Panc1 (cell line): Measurements from ENCODE around the gene KYNU. TPM values are rescaled to one million over a fixed set of nuclear protein-coding genes. Genes with fewer than 3 reads are reported as not detected.

Experiments
- ATAC-seq: fragments of 200-7000 bp; cut with Tn5 transposase; 2 replicates; pipeline ENCODE4 v1.9.1; 2020; ENCODE audit warnings: mild to moderate bottlenecking, moderate library complexity
- BruUV-seq: library from RNA; stranded (reverse); fragments of 400-500 nt; replicated peaks from 2 replicates; lab custom pipeline; 2021; lab: Mats Ljungman, UMichigan
- CTCF ChIA-PET: fragments of 300-600 bp; sonication (Branson Sonifier 250); formaldehyde crosslinking; loops from one replicate; lab custom pipeline; 2022; ENCODE audit warnings: antibody characterized with exemption; lab: Charles Lee
- POLR2A ChIA-PET: fragments of 300-600 bp; sonication (Branson Sonifier 250); formaldehyde crosslinking; loops from one replicate; lab custom pipeline; 2022; ENCODE audit warnings: antibody characterized with exemption; lab: Charles Lee
- DNase-seq: peaks from one replicate; pipeline ENCODE4 v3.0.0-alpha.2; 2010; ENCODE audit warnings: low read depth, low spot score
- H3K27ac ChIP-seq: 2 replicates; pipeline ENCODE4 v1.5.1; 2011; ENCODE audit warnings: mild to moderate bottlenecking, low read length, inconsistent platforms
- H3K27me3 ChIP-seq: fragments of 200-500 bp; sonication (Bioruptor generic); 2 replicates; pipeline ENCODE4 v1.6.0; 2014; ENCODE audit warnings: low read length, inconsistent platforms; ENCODE audit not compliant: control insufficient read depth, insufficient read depth
- H3K36me3 ChIP-seq: fragments of 200-500 bp; sonication (Bioruptor generic); 2 replicates; pipeline ENCODE4 v1.5.1; 2014; ENCODE audit warnings: inconsistent platforms, mild to moderate bottlenecking, low read length, moderate library complexity; ENCODE audit not compliant: control insufficient read depth, insufficient read depth
- H3K4me1 ChIP-seq: 2 replicates; pipeline ENCODE4 v1.5.1; 2011; ENCODE audit warnings: inconsistent platforms, mild to moderate bottlenecking, low read length, moderate library complexity; ENCODE audit not compliant: control insufficient read depth, insufficient read depth
- H3K4me3 ChIP-seq, 2 experiments: 2 replicates each; pipeline ENCODE4 v1.5.1; 2011 to 2012; ENCODE audit warnings: low read depth in 2 of 2, low read length in 2 of 2, mild to moderate bottlenecking in 2 of 2, inconsistent platforms in 1 of 2, moderate library complexity in 1 of 2
- H3K9me3 ChIP-seq: fragments of 200-500 bp; sonication (Bioruptor generic); 2 replicates; pipeline ENCODE4 v1.5.1; 2014; ENCODE audit warnings: low read depth, mild to moderate bottlenecking, inconsistent platforms, low read length, moderate library complexity; ENCODE audit not compliant: control insufficient read depth, insufficient read depth
- SIN3A ChIP-seq: IDR thresholded peaks from 2 replicates; pipeline ENCODE4 v1.6.1; 2012; ENCODE audit warnings: low read depth, mild to moderate bottlenecking, low read length, moderate library complexity, borderline replicate concordance; ENCODE audit not compliant: insufficient read depth
- in situ Hi-C: cut with HindIII; loops from 2 replicates; pipeline ENCODE4 v1.10.0; 2016; ENCODE audit warnings: low sequenced_read_pairs, low pct_unique_long_range_greater_than_20kb
- intact Hi-C: fragments of 100-400 bp; cut with micrococcal nuclease; formaldehyde crosslinking; loops from one replicate; pipeline ENCODE4 v1.10.0; 2022; ENCODE audit not compliant: unreplicated experiment
- total RNA-seq: library from RNA; stranded (reverse); gene quantifications from one replicate; pipeline ENCODE4 v1.2.1, GENCODE V29; 2021; ENCODE audit not compliant: unreplicated experiment
- TF ChIP-seq, protein P1 (sequence below): fragments of 450-650 bp; IDR thresholded peaks from 2 replicates; pipeline ENCODE4 v1.5.1; 2017; ENCODE audit warnings: mild to moderate bottlenecking
- TF ChIP-seq, protein P2 (sequence below), 2 experiments: IDR thresholded peaks; 2 replicates each; pipeline ENCODE4 v1.6.1; 2011 to 2012; ENCODE audit warnings: low read depth in 2 of 2, control low read depth in 1 of 2, low read length in 1 of 2, mild to moderate bottlenecking in 1 of 2, moderate library complexity in 1 of 2; ENCODE audit not compliant: insufficient read depth in 1 of 2

KYNU gene
- total RNA-seq, 1 experiment from 2014 or later = not detected

DNA sequence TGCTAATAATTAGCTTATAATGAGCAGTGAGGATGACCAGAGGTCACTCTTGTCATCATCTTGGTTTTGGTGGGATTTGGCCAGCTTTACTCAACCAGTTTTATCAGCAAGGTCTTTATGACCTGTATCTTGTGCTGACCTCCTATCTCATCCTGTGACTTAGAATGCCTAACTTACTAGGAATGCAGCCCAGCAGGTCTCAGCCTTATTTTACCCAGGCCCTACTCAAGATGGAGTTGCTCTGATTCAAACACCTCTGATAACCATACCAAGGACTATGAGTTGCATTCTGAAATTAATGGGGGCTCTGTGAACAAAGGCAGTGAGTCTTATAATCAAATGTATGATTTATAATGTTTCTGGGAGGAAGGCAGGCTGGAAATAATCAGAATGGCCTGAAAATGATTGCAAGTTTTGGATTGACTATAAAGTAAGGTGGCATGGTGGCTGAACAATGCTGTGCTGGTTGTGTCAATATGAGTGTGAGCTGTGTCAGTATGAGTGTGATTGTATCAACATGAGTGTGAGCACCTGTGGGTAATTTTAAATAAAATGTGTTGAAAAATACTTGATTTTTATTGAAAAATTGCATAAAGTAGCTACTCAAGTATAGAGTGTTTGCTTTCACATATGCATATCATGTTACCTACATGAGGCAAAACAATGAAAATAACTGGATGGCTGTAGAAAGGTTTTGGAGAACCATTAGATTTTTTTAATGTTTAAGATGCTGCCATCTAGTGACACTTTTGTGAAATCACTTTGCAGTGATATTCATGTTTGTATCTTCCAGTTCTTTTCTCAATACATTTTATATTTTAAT, 103.0 kb downstream of the KYNU start:
- intact Hi-C loops (loop anchor here (5.0 kb wide), 1 partner anchor 293 kb away; no protein-coding TSS in a partner anchor), in situ Hi-C loops (no loop called here)
- ChIA-PET POLR2A (no interaction called here), CTCF (interaction anchor here (0.6 kb wide), 1 partner anchor 384 kb away, joined by 3 read pairs; no protein-coding TSS in a partner anchor)
- H3K4me3 ChIP-seq = no peak overlapping the region
- DNase-seq = no peak
- no peaks in the 10 kb centered on the region for H3K4me1 ChIP-seq
- TF ChIP-seq, protein P1, sequence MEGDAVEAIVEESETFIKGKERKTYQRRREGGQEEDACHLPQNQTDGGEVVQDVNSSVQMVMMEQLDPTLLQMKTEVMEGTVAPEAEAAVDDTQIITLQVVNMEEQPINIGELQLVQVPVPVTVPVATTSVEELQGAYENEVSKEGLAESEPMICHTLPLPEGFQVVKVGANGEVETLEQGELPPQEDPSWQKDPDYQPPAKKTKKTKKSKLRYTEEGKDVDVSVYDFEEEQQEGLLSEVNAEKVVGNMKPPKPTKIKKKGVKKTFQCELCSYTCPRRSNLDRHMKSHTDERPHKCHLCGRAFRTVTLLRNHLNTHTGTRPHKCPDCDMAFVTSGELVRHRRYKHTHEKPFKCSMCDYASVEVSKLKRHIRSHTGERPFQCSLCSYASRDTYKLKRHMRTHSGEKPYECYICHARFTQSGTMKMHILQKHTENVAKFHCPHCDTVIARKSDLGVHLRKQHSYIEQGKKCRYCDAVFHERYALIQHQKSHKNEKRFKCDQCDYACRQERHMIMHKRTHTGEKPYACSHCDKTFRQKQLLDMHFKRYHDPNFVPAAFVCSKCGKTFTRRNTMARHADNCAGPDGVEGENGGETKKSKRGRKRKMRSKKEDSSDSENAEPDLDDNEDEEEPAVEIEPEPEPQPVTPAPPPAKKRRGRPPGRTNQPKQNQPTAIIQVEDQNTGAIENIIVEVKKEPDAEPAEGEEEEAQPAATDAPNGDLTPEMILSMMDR = peak; percentile 58; the same call in 1 of the 2 replicates
- TF ChIP-seq, protein P2, sequence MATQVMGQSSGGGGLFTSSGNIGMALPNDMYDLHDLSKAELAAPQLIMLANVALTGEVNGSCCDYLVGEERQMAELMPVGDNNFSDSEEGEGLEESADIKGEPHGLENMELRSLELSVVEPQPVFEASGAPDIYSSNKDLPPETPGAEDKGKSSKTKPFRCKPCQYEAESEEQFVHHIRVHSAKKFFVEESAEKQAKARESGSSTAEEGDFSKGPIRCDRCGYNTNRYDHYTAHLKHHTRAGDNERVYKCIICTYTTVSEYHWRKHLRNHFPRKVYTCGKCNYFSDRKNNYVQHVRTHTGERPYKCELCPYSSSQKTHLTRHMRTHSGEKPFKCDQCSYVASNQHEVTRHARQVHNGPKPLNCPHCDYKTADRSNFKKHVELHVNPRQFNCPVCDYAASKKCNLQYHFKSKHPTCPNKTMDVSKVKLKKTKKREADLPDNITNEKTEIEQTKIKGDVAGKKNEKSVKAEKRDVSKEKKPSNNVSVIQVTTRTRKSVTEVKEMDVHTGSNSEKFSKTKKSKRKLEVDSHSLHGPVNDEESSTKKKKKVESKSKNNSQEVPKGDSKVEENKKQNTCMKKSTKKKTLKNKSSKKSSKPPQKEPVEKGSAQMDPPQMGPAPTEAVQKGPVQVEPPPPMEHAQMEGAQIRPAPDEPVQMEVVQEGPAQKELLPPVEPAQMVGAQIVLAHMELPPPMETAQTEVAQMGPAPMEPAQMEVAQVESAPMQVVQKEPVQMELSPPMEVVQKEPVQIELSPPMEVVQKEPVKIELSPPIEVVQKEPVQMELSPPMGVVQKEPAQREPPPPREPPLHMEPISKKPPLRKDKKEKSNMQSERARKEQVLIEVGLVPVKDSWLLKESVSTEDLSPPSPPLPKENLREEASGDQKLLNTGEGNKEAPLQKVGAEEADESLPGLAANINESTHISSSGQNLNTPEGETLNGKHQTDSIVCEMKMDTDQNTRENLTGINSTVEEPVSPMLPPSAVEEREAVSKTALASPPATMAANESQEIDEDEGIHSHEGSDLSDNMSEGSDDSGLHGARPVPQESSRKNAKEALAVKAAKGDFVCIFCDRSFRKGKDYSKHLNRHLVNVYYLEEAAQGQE (IDR thresholded peaks at IDR 0.05; ENCODE audit: insufficient read depth in 1 of 2, low read depth in 2 of 2, low read length in 1 of 2) = no peak
- no peaks in the 10 kb centered on the region for H3K27me3 ChIP-seq
- H3K27ac ChIP-seq = no peak overlapping the region
- no peak for ATAC-seq
- H3K36me3 ChIP-seq = no peaks in the 10 kb centered on the region
- no peaks in the 10 kb centered on the region for H3K9me3 ChIP-seq
- no TSS peak for BruUV-seq

DNA sequence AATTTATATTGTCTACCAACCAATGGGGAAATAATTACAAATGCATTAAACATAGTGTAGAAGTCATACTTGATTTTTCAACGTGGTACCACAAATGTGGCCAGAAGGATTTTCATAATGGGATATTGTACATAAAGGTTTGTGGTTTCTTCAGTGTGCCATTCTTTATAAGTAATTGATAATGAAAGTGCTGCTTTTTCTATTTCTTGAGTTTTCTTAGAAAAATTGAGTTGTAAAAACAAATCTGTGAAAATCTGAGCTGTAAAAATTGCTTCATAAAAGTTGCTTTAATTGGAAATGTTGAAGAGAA, 103.6 kb downstream of the KYNU start:
- Histone ChIP-seq H3K4me1 (no peaks in the 10 kb centered on the region), H3K27me3 (no peaks in the 10 kb centered on the region), H3K36me3 (no peaks in the 10 kb centered on the region), H3K9me3 (no peaks in the 10 kb centered on the region), H3K27ac (no peak overlapping the region), H3K4me3 (no peak overlapping the region)
- intact Hi-C loops (loop anchor here (5.0 kb wide), 1 partner anchor 294 kb away; no protein-coding TSS in a partner anchor), in situ Hi-C loops (no loop called here)
- no TSS peak for BruUV-seq
- ChIA-PET POLR2A (no interaction called here), CTCF (interaction anchor here (0.6 kb wide), 1 partner anchor 385 kb away, joined by 3 read pairs; no protein-coding TSS in a partner anchor)
- ATAC-seq = no peak
- TF ChIP-seq, protein P1 = peak; percentile 32; the same call in 1 of the 2 replicates
- TF ChIP-seq SIN3A = no peak
- DNase-seq = no peak
